Measurements from ENCODE around the gene CAMLG. TPM values are rescaled to one million over a fixed set of nuclear protein-coding genes. Genes with fewer than 3 reads are reported as not detected.

The CAMLG gene
- total and polyA plus RNA-seq, 9 of the 15 experiments (the other 6 are each of a cell fraction or from before 2014, with no cell fraction given): 11.3 to 22.0 (median 16.3) TPM

DNA sequence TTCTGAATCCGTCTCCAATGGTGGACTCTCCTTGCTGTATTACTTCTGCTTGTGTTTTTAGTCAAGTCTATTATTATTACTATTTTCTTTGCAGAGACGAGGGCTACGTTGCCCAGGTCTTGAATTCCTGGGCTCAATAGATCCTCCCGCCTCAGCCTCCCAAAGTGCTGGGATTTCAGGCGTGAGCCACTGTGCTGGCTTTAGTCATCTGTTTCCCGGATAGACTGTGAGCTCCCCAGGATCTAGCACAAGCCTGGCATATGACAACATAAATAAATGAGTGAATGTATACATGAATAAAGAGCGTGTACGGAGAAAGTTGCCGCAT, 19.8 kb downstream of the CAMLG start (continued):
- TF ChIP-seq, protein P1, sequence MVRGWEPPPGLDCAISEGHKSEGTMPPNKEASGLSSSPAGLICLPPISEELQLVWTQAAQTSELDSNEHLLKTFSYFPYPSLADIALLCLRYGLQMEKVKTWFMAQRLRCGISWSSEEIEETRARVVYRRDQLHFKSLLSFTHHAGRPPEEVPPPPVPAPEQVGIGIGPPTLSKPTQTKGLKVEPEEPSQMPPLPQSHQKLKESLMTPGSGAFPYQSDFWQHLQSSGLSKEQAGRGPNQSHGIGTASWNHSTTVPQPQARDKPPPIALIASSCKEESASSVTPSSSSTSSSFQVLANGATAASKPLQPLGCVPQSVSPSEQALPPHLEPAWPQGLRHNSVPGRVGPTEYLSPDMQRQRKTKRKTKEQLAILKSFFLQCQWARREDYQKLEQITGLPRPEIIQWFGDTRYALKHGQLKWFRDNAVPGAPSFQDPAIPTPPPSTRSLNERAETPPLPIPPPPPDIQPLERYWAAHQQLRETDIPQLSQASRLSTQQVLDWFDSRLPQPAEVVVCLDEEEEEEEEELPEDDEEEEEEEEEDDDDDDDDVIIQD (CRISPR knock-in tag; IDR thresholded peaks at IDR 0.05): no peak
- TF ChIP-seq HNRNPL (IDR thresholded peaks at IDR 0.05; ENCODE audit: low read depth, low read length): no peak
- TF ChIP-seq DPF2 (IDR thresholded peaks at IDR 0.05): peak; percentile 22; the same call in 1 of the 2 replicates
- TF ChIP-seq SMARCA4 (IDR thresholded peaks at IDR 0.05): 0 out of 2 replicates have a peak, but pooled peaks have one; percentile 36
- TF ChIP-seq CCNT2 (IDR thresholded peaks at IDR 0.05; ENCODE audit: borderline replicate concordance, extremely low read depth, insufficient read length, low read depth, low read length): no peak
- TF ChIP-seq ZNF263 (CRISPR knock-in tag; IDR thresholded peaks at IDR 0.05; ENCODE audit: borderline replicate concordance): no peak; the same call in 1 of the 2 replicates
- TF ChIP-seq SAFB (IDR thresholded peaks at IDR 0.05; ENCODE audit: borderline replicate concordance, low read depth, low read length): no peak
- no peak for TF ChIP-seq CBX5 (IDR thresholded peaks at IDR 0.05; ENCODE audit: borderline replicate concordance, low read depth)
- no peak for TF ChIP-seq GTF2F1 (IDR thresholded peaks at IDR 0.05; ENCODE audit: low read depth, low read length)
- TF ChIP-seq ZNF311 (CRISPR knock-in tag; IDR thresholded peaks at IDR 0.05): no peak
- TF ChIP-seq ZNF764 (CRISPR knock-in tag; IDR thresholded peaks at IDR 0.05; ENCODE audit: low read depth): no peak

Data from K562 (cell line).